NCI-H1092 treated with DMSO at 0.1 percent for 48 hours (cell line): ENCODE measurements around the gene GCGR.

Experiments used
- DNase-seq: peaks from one replicate; lab custom pipeline; 2025; lab: John Stamatoyannopoulos, UW

The GCGR gene

GRCh38 chr17:81803728-81804558 lies at the start of gene GCGR:
Gene GCGR (plus strand): TSS chr17:81804150. CDS start chr17:81809019, 4,869 bp downstream.
- DNase-seq, result no peak

GRCh38 chr17:81792675-81793615 lies 11.0 kb upstream of the GCGR start:
- DNase-seq, result no peak

- DNase-seq, result no peak
Measured at GRCh38 chr17:81794074-81794476, 9.9 kb upstream of the GCGR start.

GRCh38 chr17:81794509-81794908 lies 9.4 kb upstream of the GCGR start:
- no peak for DNase-seq

GRCh38 chr17:81801327-81801726 lies 2.6 kb upstream of the GCGR start:
- no peak for DNase-seq

- DNase-seq, result no peak
Measured at GRCh38 chr17:81802048-81802758, 1.7 kb upstream of the GCGR start.

GRCh38 chr17:81802856-81803643 lies 900 bp upstream of the GCGR start:
- no peak for DNase-seq

GRCh38 chr17:81804559-81805399 lies 829 bp downstream of the GCGR start:
- no peak for DNase-seq

- no peak for DNase-seq
Measured at GRCh38 chr17:81805707-81806460, 1.9 kb downstream of the GCGR start.

GRCh38 chr17:81806461-81807209 lies 2.7 kb downstream of the GCGR start:
- DNase-seq, result no peak

GRCh38 chr17:81807210-81807719 lies 3.3 kb downstream of the GCGR start:
- no peak for DNase-seq

- DNase-seq, result no peak
Measured at GRCh38 chr17:81807839-81808238, 3.9 kb downstream of the GCGR start.

GRCh38 chr17:81808778-81809555 lies 5.0 kb downstream of the GCGR start:
- no peak for DNase-seq

GRCh38 chr17:81809556-81809998 lies 5.6 kb downstream of the GCGR start:
- no peak for DNase-seq

- no peak for DNase-seq
Measured at GRCh38 chr17:81810476-81810875, 6.5 kb downstream of the GCGR start.

- no peak for DNase-seq
Measured at GRCh38 chr17:81810892-81811704, 7.1 kb downstream of the GCGR start.
